DND-41 (cell line): ENCODE measurements around the gene GRM4.

ENCODE experiments used
- EZH2 ChIP-seq: IDR thresholded peaks from 3 replicates; pipeline ENCODE4 v1.6.1; 2012; ENCODE audit warnings: borderline replicate concordance, low read depth, mild to moderate bottlenecking, moderate library complexity, low read length, inconsistent platforms; ENCODE audit not compliant: severe bottlenecking
- TF ChIP-seq, protein P1 (sequence below): IDR thresholded peaks from 2 replicates; pipeline ENCODE4 v1.5.1; 2012; ENCODE audit warnings: borderline replicate concordance, low read length, moderate library complexity, mild to moderate bottlenecking; ENCODE audit not compliant: poor library complexity, severe bottlenecking; ENCODE audit errors: extremely low read depth

DNA sequence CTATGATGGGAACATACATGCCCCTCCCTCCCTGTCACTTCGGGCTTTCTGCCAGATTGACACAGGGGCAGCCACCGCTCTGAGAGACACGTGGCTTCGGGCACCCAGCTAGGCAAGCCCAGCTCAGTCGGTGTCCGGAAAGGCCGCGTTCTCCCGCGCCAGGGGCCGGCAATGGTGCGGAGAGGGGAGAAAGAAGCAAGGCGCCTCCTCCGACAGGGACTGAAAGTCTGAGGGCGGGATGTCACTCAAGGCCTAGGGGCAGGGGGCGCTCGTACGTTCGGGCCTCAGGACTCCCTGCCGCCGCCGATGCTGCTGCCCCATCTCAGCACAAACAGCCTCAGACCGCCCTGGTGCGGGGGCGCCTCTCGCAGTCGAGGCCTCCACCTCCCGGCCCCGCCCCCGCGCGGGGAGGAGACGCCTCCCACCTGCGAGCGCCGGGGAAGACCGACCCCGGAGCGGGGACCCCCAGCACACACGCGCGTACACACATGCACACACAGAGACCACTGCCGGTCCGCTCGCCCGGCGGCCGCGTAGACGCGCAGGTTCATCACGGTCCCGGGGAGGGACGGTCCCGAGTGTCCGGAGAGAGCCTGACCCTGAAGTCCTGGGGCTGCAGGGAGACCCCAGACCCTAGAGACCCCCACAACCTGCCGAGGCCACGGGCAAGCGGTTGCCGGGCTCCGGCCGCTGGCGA is 1.9 kb downstream of the GRM4 start:
- TF ChIP-seq, protein P1, sequence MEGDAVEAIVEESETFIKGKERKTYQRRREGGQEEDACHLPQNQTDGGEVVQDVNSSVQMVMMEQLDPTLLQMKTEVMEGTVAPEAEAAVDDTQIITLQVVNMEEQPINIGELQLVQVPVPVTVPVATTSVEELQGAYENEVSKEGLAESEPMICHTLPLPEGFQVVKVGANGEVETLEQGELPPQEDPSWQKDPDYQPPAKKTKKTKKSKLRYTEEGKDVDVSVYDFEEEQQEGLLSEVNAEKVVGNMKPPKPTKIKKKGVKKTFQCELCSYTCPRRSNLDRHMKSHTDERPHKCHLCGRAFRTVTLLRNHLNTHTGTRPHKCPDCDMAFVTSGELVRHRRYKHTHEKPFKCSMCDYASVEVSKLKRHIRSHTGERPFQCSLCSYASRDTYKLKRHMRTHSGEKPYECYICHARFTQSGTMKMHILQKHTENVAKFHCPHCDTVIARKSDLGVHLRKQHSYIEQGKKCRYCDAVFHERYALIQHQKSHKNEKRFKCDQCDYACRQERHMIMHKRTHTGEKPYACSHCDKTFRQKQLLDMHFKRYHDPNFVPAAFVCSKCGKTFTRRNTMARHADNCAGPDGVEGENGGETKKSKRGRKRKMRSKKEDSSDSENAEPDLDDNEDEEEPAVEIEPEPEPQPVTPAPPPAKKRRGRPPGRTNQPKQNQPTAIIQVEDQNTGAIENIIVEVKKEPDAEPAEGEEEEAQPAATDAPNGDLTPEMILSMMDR = peak; percentile 7
- TF ChIP-seq EZH2 = no peak
